Activated T-helper 1 cell treated with Interleukin-2 at 50 U/mL for 16 hours (primary cell): ENCODE results near the gene EFCAB13.
A peak's percentile ranks its signal among the peaks of the same experiment; 100 is the strongest.

ENCODE experiments used
- DNase-seq: peaks from one replicate; pipeline ENCODE4 v3.0.0-alpha.2; 2020; ENCODE audit warnings: low read depth

The EFCAB13 gene

DNA sequence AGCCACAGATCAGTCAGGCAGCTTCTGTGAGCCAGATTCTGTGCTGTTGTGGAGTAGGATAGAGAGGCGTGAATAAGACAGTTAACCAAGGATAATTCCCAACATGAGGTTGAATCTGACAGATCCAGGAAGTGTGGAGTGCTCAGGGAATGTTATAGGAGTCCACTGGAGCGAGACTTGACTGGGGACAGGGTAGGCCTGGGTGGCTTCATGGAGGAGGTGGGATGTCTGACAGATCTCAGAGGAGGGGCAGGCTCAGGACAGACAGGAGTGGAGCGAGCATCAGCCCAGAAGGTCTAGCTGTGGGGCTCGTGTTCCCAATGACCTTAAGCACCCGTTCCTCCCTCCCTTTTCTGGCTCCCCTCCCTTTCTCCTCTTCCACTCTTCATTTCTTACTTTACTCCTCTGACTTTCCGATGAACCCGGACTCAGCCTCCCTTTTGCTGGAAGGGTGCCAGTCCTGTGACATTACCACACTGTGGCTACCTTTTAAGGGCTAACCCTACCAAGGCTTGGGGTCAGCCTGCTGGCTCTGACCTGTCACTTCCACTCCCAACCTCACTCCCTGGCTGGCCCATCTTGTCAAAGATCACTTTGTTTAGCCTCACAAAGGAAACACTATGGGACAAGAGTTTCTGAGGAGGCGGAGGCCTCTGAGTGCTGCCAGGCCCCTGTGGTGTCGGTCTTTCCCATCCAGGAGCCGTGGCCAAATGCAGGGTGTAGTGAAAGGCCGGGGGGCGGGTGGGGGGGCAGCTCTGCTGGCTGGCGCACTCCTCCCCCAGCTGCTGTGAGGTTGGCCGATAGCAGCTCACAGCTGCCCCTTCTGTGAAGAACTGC lies 28.5 kb upstream of the EFCAB13 start:
- DNase-seq, result no peak

DNA sequence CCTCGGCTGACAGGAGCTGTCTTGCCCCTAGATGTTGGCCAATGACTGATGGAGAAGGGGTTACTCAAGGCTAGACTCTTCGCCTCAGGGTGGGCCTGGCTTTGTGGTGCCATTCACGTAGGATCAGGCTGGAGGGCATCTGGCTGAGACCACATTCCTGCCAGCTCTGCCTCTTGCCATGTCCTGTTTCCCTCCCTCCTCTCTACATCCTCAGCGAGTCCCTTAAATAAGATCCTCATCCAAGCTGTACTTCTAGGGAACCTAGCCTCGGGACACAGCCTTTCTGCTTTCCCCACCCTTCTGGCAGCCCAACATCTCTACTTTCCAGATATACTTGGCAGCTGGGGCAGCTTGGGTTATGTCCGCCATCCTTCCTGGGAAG lies 27.9 kb upstream of the EFCAB13 start:
- DNase-seq, result no peak

DNA sequence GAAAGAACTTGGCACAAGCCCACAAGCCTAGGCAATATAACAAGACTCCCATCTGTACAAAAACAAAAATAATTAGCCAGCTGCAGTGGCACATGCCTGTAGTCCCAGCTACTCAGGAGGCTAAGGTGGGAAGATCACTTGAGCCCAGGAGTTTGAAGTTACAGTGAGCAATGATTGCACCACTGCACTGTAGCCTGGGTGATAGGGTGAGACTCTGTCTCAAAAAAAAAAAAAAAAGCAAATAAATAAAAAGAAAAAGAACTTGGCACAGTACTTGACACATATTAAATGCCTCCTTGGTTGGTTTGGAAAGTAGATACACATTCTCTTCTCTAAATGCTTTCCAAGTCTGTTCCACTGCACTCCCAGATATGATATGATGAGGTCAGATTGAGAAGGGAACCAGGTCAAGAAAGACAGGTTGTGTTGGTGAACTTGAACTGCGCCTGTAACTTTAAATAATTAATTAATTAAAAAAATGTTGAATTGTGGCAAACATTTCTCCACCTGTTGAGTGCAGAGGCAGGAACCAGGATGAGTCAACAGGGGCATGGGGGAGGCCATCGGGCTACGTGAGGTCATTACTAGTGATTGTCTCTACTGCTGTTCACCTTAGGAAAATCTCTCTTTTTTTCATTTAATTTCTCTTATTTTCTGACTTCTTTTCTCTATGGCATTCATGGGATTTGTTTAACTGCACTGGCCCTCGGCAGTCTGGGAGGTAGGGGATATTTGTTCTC lies 25.9 kb upstream of the EFCAB13 start:
- no peak for DNase-seq

DNA sequence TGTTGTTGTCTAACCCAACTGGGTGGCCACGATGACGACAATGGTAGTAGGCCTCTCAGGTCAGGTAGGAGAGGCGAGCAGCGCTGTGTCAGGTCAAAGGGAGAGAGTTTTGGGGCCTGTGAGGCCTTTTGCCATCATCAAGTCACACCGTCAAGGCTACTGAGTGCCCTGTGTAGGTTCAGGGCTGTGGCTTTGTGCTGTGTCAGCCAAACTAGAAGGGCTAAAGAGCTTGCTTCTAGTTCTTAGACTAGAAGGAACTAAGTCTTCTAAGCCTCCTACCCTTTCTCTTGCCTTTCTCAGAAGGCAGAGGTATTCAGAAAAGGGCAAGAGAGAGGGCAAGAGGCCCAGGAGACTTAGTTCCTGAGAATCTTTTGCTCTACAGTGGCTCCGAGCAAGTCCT lies 25.0 kb upstream of the EFCAB13 start:
- no peak for DNase-seq

DNA sequence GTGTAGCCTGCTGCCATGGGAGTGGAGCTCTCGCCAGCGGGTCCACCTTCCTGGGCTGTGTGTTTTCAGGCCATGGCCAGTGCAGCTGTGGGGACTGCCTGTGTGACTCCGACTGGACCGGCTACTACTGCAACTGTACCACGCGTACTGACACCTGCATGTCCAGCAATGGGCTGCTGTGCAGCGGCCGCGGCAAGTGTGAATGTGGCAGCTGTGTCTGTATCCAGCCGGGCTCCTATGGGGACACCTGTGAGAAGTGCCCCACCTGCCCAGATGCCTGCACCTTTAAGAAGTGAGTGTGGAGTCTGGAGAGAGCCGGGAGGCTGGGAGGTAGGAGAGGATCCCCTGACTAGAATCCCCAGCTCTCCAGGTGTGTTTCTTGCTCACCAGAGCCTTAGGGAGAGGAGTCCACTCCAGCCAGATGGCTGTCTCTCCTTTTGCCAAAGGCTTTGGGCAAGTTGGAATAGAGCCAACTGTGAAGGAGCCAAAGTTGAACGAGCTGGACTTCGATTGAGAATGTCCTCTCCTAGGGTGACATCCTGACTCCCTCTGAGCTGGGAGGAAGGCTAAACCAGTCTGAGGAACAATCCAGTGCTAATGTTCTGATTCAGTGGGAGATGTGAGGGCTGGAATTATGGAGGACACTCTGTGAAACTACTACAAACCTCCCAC lies 24.4 kb upstream of the EFCAB13 start:
- no peak for DNase-seq

DNA sequence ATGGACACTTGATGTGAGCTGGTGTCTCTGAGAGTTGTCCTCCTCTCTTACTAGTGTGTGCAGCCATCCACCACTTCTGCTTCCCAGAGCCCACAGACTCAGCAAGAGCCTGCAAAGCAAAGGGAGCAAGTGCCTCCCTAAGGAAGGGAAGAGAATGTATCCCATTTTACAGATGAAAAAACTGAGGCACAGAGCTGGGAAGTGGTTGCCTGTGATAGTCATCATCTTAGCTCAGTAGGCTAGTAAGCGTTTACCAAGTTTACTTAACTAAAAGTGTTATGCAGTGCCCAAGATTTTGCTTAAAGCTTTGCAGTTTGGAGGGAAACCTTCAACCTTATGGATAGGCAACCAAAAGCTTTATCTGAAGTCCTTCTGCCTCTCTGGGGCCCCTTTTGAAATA lies 23.0 kb upstream of the EFCAB13 start:
- DNase-seq, result no peak

DNA sequence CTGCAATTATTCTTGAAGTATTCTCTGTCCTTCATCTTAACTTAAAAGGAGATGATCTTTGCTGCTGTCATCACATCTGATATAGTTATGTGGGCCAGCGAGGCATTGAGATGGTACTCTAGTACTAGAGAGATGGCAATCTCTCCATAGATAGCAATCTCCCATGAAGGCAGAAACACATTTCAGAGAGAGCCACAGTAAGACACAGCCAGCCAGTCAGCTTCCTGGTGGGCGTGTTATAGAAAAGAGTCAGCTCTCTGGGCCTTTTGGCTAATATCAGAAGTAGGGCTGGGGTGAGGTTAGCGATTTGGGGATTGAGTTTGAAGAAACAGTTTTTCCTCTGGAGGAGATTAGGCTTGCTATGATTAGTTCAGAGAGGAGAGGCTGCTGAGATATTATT lies 22.6 kb upstream of the EFCAB13 start:
- no peak for DNase-seq

DNA sequence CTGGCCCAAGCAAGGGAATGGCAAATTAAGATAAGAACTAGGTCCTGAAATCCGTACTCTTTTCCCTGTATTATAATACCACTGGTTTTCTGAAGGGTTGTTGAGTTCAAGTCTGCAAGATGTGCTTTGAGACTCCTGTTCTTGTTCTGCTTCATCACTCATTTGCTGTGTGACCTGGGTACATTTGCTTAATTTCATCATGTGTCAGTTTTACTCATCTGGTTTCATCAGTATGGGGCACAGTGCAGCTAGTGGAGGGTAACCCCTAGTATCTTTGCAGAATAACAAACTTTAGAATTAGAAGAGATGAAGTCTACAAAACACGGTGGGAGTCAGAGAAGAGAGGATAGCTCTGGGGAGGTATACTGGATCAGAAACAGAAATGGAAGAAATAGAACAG lies 21.9 kb upstream of the EFCAB13 start:
- no peak for DNase-seq

DNA sequence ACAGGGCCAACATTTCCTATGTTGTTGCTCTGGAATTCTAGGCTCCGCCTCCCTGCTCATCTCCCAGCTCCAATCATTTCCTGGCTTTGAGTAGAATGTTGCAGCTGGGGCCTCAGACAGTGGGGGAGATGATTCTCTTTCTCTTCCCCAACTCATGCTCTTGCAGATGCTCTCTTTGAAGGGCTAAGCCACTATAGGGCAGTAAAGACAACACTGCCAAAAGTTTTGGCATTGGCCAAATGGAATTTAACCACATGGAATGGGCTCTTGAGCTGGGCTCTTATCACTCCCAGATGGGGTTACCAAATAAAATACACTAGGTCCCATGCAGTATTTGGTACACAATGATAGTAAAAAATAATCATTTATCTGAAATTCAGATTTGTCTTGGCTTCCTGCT lies 19.6 kb upstream of the EFCAB13 start:
- no peak for DNase-seq

DNA sequence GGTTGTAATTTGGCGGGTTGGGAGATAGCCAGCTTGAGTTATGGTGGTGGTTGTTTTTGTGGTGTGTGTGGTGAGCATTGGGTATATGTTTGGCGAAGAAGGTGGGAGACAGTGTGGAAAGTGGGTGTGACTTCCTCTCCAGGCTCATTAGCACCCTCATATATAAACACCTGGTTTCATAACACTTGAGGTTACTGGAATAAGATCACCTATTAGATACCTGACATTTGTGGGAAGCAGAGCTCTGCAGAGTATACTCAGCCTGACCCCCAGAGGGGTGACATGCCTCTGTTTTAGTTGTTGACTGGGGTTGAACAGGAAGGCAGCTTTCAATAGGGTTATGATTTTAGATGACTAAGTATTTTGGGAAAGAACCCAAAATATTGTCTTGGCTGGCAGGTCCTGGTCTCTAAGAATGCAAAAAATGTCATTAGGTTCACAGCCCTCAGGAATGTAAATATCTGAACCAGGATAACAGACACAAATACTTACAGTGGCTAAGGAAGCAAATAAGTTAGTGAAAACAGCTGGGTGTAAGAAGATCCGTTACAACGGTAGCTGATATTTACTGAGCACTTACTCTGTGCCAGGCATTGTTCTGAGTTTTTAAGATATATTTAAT lies 18.3 kb upstream of the EFCAB13 start:
- DNase-seq, result no peak

DNA sequence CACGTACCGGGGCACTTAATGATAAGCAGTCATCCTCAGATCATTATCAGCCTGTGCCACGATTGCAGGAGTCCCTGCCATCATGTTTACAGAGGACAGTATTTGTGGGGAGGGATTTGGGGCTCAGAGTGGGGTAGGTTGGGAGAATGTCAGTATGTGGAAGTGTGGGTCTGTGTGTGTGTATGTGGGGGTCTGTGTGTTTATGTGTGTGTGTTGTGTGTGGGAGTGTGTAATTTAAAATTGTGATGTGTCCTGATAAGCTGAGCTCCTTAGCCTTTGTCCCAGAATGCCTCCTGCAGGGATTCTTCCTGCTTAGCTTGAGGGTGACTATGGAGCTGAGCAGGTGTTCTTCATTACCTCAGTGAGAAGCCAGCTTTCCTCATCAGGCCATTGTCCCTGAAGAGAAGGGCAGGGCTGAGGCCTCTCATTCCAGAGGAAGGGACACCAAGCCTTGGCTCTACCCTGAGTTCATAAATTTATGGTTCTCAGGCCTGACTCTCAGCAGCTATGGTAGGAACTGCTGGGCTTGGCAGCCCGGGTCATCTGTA lies 13.5 kb upstream of the EFCAB13 start:
- DNase-seq, result no peak

DNA sequence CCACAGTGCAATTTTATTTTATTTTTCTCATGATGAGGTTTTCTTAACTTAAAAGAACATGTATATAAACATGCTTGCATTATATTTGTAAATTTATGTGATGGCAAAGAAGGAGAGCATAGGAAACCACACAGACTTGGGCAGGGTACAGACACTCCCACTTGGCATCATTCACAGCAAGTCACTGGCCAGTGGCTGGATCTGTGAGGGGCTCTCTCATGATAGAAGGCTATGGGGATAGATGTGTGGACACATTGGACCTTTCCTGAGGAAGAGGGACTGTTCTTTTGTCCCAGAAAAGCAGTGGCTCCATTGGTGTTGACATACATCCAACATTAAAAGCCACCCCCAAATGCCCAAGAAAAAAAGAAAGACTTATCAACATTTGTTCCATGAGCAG lies 12.3 kb upstream of the EFCAB13 start:
- no peak for DNase-seq

DNA sequence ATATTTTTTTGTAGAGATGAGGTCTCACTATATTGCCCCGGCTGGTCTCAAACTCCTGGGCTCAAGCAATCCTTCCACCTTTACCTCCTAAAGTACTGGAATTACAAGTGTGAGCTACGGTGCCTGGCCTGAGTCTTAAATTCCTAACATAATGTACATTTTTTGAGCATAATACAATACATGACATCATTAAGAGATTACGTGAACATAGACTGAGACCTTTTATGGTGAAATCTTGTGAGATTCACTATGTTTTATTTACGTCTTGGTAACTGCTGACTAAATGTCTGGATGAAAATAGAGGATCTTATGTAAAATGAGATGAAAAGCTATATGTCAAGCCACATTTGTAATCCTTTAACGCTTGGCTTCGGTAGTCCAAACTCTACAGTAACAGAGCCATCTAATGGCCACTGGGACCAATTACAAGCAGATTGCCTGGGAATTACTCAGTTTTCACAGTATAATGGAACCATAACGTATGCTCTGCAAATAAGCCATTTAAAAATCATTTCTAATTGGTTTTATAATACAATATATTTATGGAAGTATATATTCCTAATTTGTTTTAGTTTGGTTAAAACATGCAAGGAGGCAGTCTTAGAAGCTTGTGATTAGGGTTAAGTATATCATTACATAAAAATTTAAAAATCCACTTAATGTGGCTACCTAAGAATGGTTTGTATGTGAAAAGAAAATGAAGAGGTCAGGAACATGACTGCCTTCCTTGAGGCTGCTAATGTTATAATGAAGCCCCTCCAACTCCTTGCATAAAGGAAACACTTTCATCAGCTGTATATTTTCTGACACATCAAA lies 8.1 kb upstream of the EFCAB13 start:
- DNase-seq, result no peak

DNA sequence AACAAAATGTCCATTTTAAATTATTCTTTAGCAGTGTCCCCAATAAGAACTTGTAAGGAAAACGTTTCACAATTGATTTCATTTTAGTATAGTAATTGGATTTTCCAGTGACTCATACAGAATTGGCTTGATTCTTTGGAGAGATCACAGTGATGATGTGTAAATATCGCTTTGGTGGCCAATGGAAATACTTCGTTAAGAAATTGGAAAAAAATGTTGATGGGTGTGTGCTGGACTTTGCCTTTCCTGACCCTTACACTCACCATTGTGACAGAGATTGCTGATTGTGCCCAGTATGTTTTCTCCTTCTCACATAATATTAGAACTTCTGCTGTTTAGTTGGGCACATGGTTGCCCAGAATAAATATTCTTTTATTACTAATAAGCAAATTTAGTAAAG lies 7.4 kb upstream of the EFCAB13 start:
- no peak for DNase-seq

DNA sequence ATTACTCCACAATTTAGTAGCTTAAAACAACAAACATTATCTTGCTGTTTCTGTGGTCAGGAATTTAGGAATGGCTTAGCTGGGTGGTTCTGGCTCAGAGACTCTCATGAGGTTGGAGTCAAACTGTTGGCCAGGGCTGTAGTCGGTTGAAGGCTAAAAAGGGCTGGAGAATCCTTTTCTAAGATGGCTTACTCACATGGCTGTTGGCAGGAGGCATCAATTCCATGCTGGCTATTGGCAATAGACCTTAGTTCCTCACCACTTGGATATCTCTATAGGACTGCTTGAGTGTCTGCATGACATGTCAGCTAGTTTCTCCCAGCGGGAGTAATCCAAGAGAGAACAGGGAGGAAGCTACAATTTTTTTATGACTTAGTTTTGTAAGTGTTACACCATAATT lies 6.6 kb upstream of the EFCAB13 start:
- DNase-seq, result no peak

DNA sequence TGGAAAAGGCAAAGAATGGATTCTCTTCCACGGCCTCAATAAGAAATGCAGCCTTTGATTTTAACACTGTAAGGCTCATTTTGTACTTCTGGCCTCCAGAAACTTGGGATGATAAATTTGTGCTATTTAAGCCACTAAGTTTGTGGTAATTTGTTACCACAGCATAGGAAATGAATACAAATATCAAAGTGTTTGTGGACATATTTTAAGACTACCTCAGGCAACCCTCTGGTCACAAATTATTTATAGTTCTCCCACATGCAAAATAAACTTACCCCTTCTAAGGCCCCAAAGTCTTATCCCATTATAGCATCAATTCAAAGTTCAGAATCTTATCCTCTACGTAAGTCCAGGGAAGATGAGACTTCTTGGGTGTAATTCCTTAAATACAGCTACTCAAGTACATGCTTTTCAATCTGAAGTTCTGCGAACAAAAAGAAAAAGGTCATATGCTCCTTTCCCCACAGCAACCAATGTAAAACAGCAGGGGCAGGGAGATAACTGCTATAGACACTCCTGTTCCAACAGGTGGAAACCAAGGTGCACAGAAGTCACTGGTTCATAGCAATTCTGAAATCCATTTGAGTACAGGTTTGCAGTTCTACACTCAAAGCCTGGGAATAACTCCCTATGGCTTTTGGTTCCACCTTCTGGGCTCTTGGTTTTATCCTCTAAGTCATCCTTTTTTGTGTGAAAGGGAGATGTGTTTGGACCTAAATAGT lies 5.4 kb upstream of the EFCAB13 start:
- no peak for DNase-seq

DNA sequence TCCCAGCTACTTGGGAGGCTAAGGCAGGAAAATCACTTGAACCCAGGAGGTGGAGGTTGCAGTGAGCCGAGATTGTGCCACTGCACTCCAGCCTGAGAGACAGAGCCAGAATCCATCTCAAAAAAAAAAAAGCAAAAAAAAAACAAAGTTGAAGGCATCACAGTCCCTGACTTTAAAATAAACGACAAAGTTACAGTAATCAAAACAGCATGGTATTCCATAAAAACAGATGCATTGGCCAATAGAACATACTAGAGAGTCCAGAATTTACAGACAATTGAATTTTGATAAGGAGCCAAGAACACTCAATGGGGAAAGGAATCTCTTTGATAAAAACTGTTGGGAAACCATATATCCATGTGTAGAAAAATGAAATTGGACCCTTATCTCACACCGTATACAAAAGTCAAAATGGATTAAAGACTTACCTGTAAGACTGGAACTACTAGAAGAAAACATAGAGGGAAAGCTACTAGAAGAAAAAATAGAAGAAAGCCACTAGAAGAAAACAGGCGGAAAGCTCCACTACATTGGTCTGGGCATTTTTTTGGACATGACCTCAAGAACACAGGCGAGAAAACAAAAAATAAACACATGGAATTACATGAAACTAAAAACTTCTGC lies 2.8 kb upstream of the EFCAB13 start:
- no peak for DNase-seq

DNA sequence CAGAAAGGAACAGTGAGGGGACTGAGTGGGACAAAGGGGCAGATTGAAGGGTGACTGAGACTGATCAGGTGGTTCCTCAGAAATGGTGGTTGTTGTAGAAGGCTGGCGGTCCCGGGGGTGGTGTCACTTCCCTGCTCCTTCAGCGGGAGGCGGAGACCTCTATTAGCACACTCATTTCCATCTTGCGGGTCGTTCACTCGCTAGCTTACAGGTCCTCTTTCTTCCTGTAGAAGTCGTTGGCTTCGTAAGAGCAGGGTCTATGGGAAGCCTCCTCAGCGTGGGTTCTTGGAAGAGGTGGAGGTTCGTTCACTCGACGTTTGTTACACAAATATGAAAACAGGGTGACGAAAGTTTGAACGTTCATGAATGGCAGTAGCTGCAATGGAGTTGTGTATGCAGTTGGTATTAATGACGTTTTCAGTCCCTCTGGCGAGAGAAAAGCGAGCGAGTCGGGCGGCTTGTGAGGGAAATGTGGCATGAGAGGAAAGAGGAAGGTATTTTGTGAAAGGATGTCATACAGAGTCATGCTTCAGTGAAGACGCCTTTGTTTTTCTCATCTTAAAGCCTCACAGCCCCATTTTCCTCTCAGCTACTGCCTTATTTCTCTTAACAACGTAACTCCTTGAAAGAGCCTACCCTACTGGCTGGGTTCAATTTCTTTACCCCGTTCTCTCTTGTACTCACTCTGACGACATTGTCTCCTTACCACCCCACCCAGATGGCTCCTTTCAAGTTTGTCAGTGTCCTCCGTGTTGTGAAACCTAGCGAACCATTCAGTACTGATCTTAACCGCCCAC lies 667 bp downstream of the EFCAB13 start:
- DNase-seq, result peak; percentile 15

DNA sequence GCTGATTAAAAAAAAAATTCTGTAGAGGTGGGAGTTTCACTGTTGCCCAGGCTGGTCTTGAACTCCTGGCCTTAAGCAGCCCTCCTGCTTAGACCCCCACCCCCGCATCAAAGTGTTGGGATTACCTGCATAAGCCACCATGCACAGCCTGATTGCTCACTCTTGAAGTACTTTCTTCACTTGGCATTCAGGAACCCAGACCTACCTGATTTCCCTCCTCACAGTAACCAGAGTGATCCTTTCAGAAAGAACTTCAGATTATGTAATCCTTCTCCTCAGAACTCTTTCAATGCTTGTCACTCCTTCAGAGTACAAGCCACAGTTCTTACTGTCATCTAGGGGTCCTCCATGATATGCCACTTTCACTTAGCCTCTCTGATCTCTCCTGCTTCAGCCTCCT lies 1.4 kb downstream of the EFCAB13 start:
- DNase-seq, result no peak

DNA sequence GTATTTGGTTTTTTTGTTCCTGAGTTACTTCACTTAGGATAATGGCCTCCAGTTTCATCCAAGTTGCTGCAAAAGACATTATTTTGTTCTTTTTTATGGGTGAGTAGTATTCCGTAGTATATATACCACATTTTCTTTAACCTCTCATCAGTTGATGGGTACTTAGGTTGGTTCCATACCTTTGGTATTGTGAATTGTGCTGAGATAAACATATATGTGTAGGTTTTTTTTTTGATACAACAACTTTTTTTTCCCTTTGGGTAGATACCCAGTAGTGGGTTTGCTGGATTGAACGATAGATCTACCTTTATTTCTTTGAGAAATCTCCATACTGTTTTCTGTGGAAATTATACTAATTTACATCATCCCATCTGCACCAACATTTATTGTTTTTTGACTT lies 6.8 kb downstream of the EFCAB13 start:
- no peak for DNase-seq
